ENCODE results near the gene ZNF451.

ZNF451 gene

DNA sequence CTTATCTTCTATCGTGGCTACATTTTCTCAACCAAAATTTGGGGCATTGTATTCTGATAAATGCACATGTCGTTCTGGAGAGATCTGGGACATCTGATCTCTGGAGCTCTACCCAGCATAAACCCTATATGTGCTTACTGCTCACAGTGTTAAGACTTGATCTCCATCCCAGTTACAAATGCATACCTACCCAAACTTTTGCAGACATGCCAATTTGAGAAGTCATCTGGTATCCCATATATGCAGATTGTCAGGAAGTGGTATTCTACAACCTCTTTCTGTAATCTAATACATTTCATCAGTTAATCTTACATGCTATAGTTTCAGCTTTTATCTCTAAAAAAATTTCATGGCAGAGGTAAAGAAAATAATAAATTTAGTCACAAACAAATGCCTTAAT, 93.3 kb downstream of the ZNF451 start:
- Histone ChIP-seq H3K27me3 (ENCODE audit: insufficient read depth, poor library complexity, severe bottlenecking) (no peaks in the 10 kb centered on the region), H3K4me3 (replicated peaks; ENCODE audit: insufficient read depth, low read length) (no peak overlapping the region), H3K27ac (replicated peaks) (no peak overlapping the region)
- no peak for TF ChIP-seq GABPA (IDR thresholded peaks at IDR 0.05; ENCODE audit: low read depth)
- TF ChIP-seq, protein P1, sequence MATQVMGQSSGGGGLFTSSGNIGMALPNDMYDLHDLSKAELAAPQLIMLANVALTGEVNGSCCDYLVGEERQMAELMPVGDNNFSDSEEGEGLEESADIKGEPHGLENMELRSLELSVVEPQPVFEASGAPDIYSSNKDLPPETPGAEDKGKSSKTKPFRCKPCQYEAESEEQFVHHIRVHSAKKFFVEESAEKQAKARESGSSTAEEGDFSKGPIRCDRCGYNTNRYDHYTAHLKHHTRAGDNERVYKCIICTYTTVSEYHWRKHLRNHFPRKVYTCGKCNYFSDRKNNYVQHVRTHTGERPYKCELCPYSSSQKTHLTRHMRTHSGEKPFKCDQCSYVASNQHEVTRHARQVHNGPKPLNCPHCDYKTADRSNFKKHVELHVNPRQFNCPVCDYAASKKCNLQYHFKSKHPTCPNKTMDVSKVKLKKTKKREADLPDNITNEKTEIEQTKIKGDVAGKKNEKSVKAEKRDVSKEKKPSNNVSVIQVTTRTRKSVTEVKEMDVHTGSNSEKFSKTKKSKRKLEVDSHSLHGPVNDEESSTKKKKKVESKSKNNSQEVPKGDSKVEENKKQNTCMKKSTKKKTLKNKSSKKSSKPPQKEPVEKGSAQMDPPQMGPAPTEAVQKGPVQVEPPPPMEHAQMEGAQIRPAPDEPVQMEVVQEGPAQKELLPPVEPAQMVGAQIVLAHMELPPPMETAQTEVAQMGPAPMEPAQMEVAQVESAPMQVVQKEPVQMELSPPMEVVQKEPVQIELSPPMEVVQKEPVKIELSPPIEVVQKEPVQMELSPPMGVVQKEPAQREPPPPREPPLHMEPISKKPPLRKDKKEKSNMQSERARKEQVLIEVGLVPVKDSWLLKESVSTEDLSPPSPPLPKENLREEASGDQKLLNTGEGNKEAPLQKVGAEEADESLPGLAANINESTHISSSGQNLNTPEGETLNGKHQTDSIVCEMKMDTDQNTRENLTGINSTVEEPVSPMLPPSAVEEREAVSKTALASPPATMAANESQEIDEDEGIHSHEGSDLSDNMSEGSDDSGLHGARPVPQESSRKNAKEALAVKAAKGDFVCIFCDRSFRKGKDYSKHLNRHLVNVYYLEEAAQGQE (IDR thresholded peaks at IDR 0.05; ENCODE audit: insufficient replicate concordance, low read depth): no peak
- TF ChIP-seq SPI1 (IDR thresholded peaks at IDR 0.05; ENCODE audit: borderline replicate concordance, low read depth): no peak
- TF ChIP-seq POLR2AphosphoS5 (IDR thresholded peaks at IDR 0.05; ENCODE audit: low read depth): no peak
- TF ChIP-seq, protein P2, sequence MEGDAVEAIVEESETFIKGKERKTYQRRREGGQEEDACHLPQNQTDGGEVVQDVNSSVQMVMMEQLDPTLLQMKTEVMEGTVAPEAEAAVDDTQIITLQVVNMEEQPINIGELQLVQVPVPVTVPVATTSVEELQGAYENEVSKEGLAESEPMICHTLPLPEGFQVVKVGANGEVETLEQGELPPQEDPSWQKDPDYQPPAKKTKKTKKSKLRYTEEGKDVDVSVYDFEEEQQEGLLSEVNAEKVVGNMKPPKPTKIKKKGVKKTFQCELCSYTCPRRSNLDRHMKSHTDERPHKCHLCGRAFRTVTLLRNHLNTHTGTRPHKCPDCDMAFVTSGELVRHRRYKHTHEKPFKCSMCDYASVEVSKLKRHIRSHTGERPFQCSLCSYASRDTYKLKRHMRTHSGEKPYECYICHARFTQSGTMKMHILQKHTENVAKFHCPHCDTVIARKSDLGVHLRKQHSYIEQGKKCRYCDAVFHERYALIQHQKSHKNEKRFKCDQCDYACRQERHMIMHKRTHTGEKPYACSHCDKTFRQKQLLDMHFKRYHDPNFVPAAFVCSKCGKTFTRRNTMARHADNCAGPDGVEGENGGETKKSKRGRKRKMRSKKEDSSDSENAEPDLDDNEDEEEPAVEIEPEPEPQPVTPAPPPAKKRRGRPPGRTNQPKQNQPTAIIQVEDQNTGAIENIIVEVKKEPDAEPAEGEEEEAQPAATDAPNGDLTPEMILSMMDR (IDR thresholded peaks at IDR 0.05; ENCODE audit: insufficient read depth, low read length): no peak
- DNase-seq (ENCODE audit: low read depth in 1 of 2, low spot score in 1 of 2): no peak

DNA sequence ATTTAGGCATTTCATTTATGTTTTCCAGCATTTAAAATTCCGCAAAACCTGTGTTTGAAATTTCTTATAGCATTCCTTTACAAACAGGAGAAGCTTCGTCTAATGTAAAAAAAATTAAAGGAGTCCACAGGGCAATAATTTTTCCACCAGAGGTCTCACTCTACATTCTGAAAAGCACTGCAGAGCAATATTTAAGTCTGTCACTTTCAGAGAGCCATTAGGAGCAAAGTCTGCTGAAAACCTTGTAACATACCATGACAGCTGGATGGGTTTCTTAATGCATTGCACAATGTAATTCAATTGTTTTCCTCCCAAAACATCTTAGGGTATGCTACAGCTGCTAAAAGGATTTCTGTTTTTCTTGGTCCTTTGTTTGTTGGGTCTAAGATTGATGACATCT, 100.2 kb downstream of the ZNF451 start:
- Histone ChIP-seq H3K27me3 (ENCODE audit: insufficient read depth, poor library complexity, severe bottlenecking) (no peaks in the 10 kb centered on the region), H3K4me3 (replicated peaks; ENCODE audit: insufficient read depth, low read length) (no peak overlapping the region), H3K27ac (replicated peaks) (no peak overlapping the region)
- TF ChIP-seq, protein P1 (IDR thresholded peaks at IDR 0.05; ENCODE audit: insufficient replicate concordance, low read depth): no peak
- TF ChIP-seq, protein P2 (IDR thresholded peaks at IDR 0.05; ENCODE audit: insufficient read depth, low read length): no peak
- TF ChIP-seq POLR2AphosphoS5 (IDR thresholded peaks at IDR 0.05; ENCODE audit: low read depth): no peak
- DNase-seq (ENCODE audit: low read depth in 1 of 2, low spot score in 1 of 2): no peak

DNA sequence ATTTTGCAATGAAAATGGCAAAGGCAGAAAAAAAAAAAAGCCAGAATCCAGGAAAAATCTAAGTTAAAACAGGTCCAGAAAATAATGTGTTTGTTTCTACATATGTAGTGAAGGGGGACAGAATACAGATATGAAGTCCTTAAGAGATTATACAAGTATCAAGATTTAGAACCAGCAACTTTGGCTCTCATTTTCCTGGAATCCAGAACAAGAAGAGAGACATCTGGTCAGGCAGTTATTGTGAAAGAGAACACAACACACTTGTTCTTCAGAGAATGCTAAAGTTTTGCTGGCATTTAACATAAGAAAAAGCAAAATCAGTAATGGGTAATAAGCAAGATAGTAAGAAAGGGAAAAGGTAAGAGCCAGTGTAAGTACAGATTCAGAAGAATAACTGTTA, 103.2 kb downstream of the ZNF451 start:
- Histone ChIP-seq H3K4me3 (replicated peaks; ENCODE audit: insufficient read depth, low read length) (no peak overlapping the region), H3K27me3 (ENCODE audit: insufficient read depth, poor library complexity, severe bottlenecking) (no peaks in the 10 kb centered on the region), H3K27ac (replicated peaks) (no peak overlapping the region)
- no peak for DNase-seq (ENCODE audit: low read depth in 1 of 2, low spot score in 1 of 2)
- TF ChIP-seq, protein P2 (IDR thresholded peaks at IDR 0.05; ENCODE audit: insufficient read depth, low read length): no peak
- TF ChIP-seq SPI1 (IDR thresholded peaks at IDR 0.05; ENCODE audit: borderline replicate concordance, low read depth) (no peak), GABPA (IDR thresholded peaks at IDR 0.05; ENCODE audit: low read depth) (no peak), POLR2AphosphoS5 (IDR thresholded peaks at IDR 0.05; ENCODE audit: low read depth) (no peak)
- TF ChIP-seq, protein P1 (IDR thresholded peaks at IDR 0.05; ENCODE audit: insufficient replicate concordance, low read depth): no peak

Data from HL-60 (cell line).